Measurements from ENCODE around the gene CHAD. TPM values are rescaled to one million over a fixed set of nuclear protein-coding genes. Genes with fewer than 3 reads are reported as not detected.

CHAD gene
- total RNA-seq, 1 experiment from 2014 or later = not detected

DNA sequence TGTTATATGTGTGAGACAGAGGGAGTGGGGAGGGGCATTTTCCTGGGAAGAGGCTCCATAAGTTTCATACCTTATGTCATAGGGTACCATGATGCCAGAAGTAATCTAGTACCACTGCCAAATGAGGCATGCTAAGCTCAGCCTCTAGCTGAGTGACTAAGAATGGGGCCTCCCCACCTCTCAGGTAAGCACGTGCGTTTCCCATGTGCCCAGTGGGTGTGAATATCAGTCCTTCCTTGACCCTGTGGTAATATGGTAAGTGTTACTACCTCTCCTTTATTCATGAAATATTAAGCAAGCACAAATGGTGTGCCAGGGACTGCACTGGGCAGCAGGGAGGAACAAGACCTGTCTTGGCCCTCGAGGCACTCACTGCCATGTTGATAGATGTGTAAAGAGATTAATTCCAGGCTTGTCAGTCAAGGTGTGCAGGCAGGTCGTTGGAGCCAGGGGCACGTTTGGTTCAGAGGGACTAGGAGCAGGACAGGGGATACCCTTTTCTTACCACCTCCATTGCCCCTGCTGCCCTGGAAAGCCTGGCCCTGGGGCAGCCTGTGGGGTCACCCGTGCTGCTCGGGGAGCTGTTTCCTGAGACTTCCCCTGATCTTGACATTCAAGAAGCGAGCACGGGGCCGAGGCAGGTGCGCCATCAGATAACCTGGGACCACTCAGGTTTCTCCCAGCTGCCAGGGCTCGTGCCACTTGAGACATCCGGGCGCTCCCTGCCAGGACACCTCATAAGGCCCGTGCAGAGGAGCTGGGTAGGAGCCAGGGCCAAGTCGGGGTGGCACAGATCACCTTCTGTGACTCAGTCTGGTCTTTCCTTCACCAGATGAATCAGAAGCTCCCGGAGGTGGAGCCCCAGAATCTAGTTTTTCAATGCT is 18.8 kb upstream of the CHAD start:
- H3K36me3 ChIP-seq (ENCODE audit: control insufficient read depth, insufficient read depth, low read length) = no peaks in the 10 kb centered on the region
- H3K27ac ChIP-seq (ENCODE audit: low read length) = no peak overlapping the region
- in situ Hi-C loops (cut with HindIII; ENCODE audit: low pct_unique_long_range_greater_than_20kb, low sequenced_read_pairs) = no loop called here
- no TSS peak for BruUV-seq (replicated peaks)
- no peak overlapping the region for H3K4me3 ChIP-seq (ENCODE audit: low read depth in 2 of 2, low read length in 2 of 2)
- no peaks in the 10 kb centered on the region for H3K27me3 ChIP-seq (ENCODE audit: control insufficient read depth, insufficient read depth, low read length)
- CTCF ChIA-PET = interaction anchor here (0.5 kb wide), 1 partner anchor 9 kb away, joined by 3 read pairs; no protein-coding TSS in a partner anchor
- intact Hi-C loops (cut with micrococcal nuclease; ENCODE audit: unreplicated experiment) = no loop called here
- H3K9me3 ChIP-seq (ENCODE audit: control insufficient read depth, insufficient read depth, low read depth, low read length) = no peaks in the 10 kb centered on the region
- ATAC-seq (no peak), DNase-seq (ENCODE audit: low read depth, low spot score) (no peak)
- peaks cover 6% of the 10 kb centered on the region for H3K4me1 ChIP-seq (ENCODE audit: control insufficient read depth, insufficient read depth, low read length)
- POLR2A ChIA-PET = interaction anchor here (0.5 to 0.7 kb wide), 3 partner anchors 47 to 394 kb away, joined by 3 to 6 read pairs (median 3); no protein-coding TSS in a partner anchor
- TF ChIP-seq TCF7L2 (IDR thresholded peaks at IDR 0.05; ENCODE audit: low read depth, low read length) = no peak
- no peak for TF ChIP-seq REST (IDR thresholded peaks at IDR 0.05; ENCODE audit: insufficient read depth in 1 of 2, low read depth in 2 of 2, low read length in 1 of 2)
- TF ChIP-seq POLR2AphosphoS5 (IDR thresholded peaks at IDR 0.05; ENCODE audit: low read depth, low read length) = no peak
- TF ChIP-seq SIN3A (IDR thresholded peaks at IDR 0.05; ENCODE audit: borderline replicate concordance, insufficient read depth, low read depth, low read length) = no peak
- TF ChIP-seq, protein P1, sequence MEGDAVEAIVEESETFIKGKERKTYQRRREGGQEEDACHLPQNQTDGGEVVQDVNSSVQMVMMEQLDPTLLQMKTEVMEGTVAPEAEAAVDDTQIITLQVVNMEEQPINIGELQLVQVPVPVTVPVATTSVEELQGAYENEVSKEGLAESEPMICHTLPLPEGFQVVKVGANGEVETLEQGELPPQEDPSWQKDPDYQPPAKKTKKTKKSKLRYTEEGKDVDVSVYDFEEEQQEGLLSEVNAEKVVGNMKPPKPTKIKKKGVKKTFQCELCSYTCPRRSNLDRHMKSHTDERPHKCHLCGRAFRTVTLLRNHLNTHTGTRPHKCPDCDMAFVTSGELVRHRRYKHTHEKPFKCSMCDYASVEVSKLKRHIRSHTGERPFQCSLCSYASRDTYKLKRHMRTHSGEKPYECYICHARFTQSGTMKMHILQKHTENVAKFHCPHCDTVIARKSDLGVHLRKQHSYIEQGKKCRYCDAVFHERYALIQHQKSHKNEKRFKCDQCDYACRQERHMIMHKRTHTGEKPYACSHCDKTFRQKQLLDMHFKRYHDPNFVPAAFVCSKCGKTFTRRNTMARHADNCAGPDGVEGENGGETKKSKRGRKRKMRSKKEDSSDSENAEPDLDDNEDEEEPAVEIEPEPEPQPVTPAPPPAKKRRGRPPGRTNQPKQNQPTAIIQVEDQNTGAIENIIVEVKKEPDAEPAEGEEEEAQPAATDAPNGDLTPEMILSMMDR (IDR thresholded peaks at IDR 0.05) = no peak

GRCh38 chr17:50484386-50485155 is 15.9 kb upstream of the CHAD start:
- POLR2A ChIA-PET = no interaction called here
- DNase-seq (ENCODE audit: low read depth, low spot score) (no peak), ATAC-seq (no peak)
- no TSS peak for BruUV-seq (replicated peaks)
- Histone ChIP-seq H3K4me1 (ENCODE audit: control insufficient read depth, insufficient read depth, low read length) (peaks cover 25% of the 10 kb centered on the region), H3K9me3 (ENCODE audit: control insufficient read depth, insufficient read depth, low read depth, low read length) (no peaks in the 10 kb centered on the region), H3K27ac (ENCODE audit: low read length) (no peak overlapping the region), H3K27me3 (ENCODE audit: control insufficient read depth, insufficient read depth, low read length) (no peaks in the 10 kb centered on the region), H3K4me3 (ENCODE audit: low read depth in 2 of 2, low read length in 2 of 2) (no peak overlapping the region), H3K36me3 (ENCODE audit: control insufficient read depth, insufficient read depth, low read length) (no peaks in the 10 kb centered on the region)
- intact Hi-C loops (cut with micrococcal nuclease; ENCODE audit: unreplicated experiment) (loop anchor here (5.0 kb wide), 3 partner anchors 48 to 208 kb away; partner anchors contain the start of genes ABCC3 and EPN3), in situ Hi-C loops (cut with HindIII; ENCODE audit: low pct_unique_long_range_greater_than_20kb, low sequenced_read_pairs) (no loop called here)
- CTCF ChIA-PET = interaction anchor here (1.0 to 1.4 kb wide), 2 partner anchors 16 to 21 kb away, joined by 6 to 7 read pairs; no protein-coding TSS in a partner anchor
- TF ChIP-seq POLR2AphosphoS5 (IDR thresholded peaks at IDR 0.05; ENCODE audit: low read depth, low read length) = no peak
- TF ChIP-seq TCF7L2 (IDR thresholded peaks at IDR 0.05; ENCODE audit: low read depth, low read length) = no peak
- no peak for TF ChIP-seq REST (IDR thresholded peaks at IDR 0.05; ENCODE audit: insufficient read depth in 1 of 2, low read depth in 2 of 2, low read length in 1 of 2)
- no peak for TF ChIP-seq SIN3A (IDR thresholded peaks at IDR 0.05; ENCODE audit: borderline replicate concordance, insufficient read depth, low read depth, low read length)
- TF ChIP-seq, protein P1 (IDR thresholded peaks at IDR 0.05) = no peak

All from Panc1 (cell line).